SK-N-SH (cell line): ENCODE measurements around the gene ROPN1L. TPM values are rescaled to one million over a fixed set of nuclear protein-coding genes. Genes with fewer than 3 reads are reported as not detected.

ENCODE experiments used
- CTCF ChIA-PET: fragments of 300-600, 350-600 bp; formaldehyde crosslinking; extraction: SDS; loops from one replicate; lab custom pipeline; 2021; lab: Yijun Ruan, JAX
- POLR2A ChIA-PET: fragments of 350-600 bp; sonication (Branson Sonifier 250); formaldehyde crosslinking; extraction: SDS; loops from one replicate; lab custom pipeline; 2020; ENCODE audit warnings: antibody characterized with exemption, inconsistent platforms; lab: Yijun Ruan, JAX
- DNase-seq: peaks from one replicate; pipeline ENCODE4 v3.0.0; 2012
- H2AFZ ChIP-seq: fragments of 200-600 bp; sonication (generic); 2 replicates; pipeline ENCODE4 v1.8.1; 2016; ENCODE audit warnings: antibody characterized with exemption, mild to moderate bottlenecking, low read depth
- H3F3A ChIP-seq: fragments of 200-600 bp; sonication (generic); replicated peaks from 2 replicates; pipeline ENCODE3; 2016; ENCODE audit warnings: antibody characterized with exemption, mild to moderate bottlenecking; ENCODE audit not compliant: insufficient read depth
- H3K27ac ChIP-seq, 2 experiments: fragments of 200-500 bp in 1 of 2; fragments of 200-600 bp in 1 of 2; sonication (Bioruptor generic) in 1 of 2; sonication (generic), shearing (Covaris generic) in 1 of 2; 2 replicates each; pipeline versions ENCODE4 v1.5.1 to v1.6.1; 2014 to 2016; ENCODE audit warnings: low read depth in 2 of 2, inconsistent platforms in 1 of 2, low read length in 1 of 2, mild to moderate bottlenecking in 1 of 2, mixed read lengths in 1 of 2
- H3K27me3 ChIP-seq: fragments of 200-600 bp; sonication (generic), shearing (Covaris generic); 2 replicates; pipeline ENCODE4 v1.6.1; 2016; ENCODE audit warnings: mixed run types; ENCODE audit not compliant: insufficient read depth
- H3K36me3 ChIP-seq, 2 experiments: fragments of 200-500 bp in 1 of 2; fragments of 200-600 bp in 1 of 2; sonication (Bioruptor generic) in 1 of 2; sonication (generic) in 1 of 2; replicated peaks in 1 of 2; 2 replicates each; pipeline versions ENCODE3 to v1.5.1; 2014 to 2016; ENCODE audit warnings: low read length in 1 of 2, mild to moderate bottlenecking in 1 of 2; ENCODE audit not compliant: insufficient read depth in 2 of 2, control insufficient read depth in 1 of 2
- H3K4me1 ChIP-seq, 2 experiments: fragments of 200-500 bp in 1 of 2; fragments of 200-600 bp in 1 of 2; sonication (Bioruptor generic) in 1 of 2; sonication (generic), shearing (Covaris generic) in 1 of 2; 2 replicates each; pipeline versions ENCODE4 v1.5.1 to v1.6.1; 2014 to 2016; ENCODE audit warnings: low read depth in 1 of 2, low read length in 1 of 2, mixed run types in 1 of 2; ENCODE audit not compliant: insufficient read depth in 2 of 2, control insufficient read depth in 1 of 2
- H3K4me2 ChIP-seq: fragments of 200-600 bp; sonication (generic), shearing (Covaris generic); 2 replicates; pipeline ENCODE4 v1.6.1; 2017; ENCODE audit warnings: mixed run types
- H3K4me3 ChIP-seq, 2 experiments: fragments of 200-500 bp in 1 of 2; fragments of 200-600 bp in 1 of 2; sonication (Bioruptor generic) in 1 of 2; sonication (generic), shearing (Covaris generic) in 1 of 2; 2 replicates each; pipeline versions ENCODE4 v1.5.1 to v1.8.1; 2014 to 2016; ENCODE audit warnings: low read depth in 2 of 2, inconsistent platforms in 1 of 2, low read length in 1 of 2, mild to moderate bottlenecking in 1 of 2, mixed read lengths in 1 of 2, moderate library complexity in 1 of 2
- H3K79me2 ChIP-seq: fragments of 200-600 bp; sonication (generic); 2 replicates; pipeline ENCODE4 v1.8.1; 2017; ENCODE audit warnings: mild to moderate bottlenecking; ENCODE audit not compliant: insufficient read depth
- H3K9ac ChIP-seq: fragments of 200-600 bp; sonication (generic); 2 replicates; pipeline ENCODE4 v1.6.1; 2017; ENCODE audit warnings: mixed run types
- H3K9me2 ChIP-seq: fragments of 200-600 bp; sonication (generic); 2 replicates; pipeline ENCODE4 v1.6.1; 2017; ENCODE audit warnings: mixed run types
- H3K9me3 ChIP-seq: fragments of 200-600 bp; sonication (generic); 2 replicates; pipeline ENCODE4 v1.6.1; 2017; ENCODE audit warnings: mixed run types, mild to moderate bottlenecking, moderate library complexity
- H4K20me1 ChIP-seq: fragments of 200-600 bp; sonication (generic); 2 replicates; pipeline ENCODE4 v1.6.1; 2017; ENCODE audit warnings: mild to moderate bottlenecking, mixed run types; ENCODE audit not compliant: insufficient read depth
- ELF1 ChIP-seq: IDR thresholded peaks from 2 replicates; pipeline ENCODE4 v1.4.0; 2012
- EP300 ChIP-seq, 2 experiments: IDR thresholded peaks; 2 replicates each; pipeline versions ENCODE4 v1.4.0 to v1.6.1; 2012; ENCODE audit warnings: borderline replicate concordance in 1 of 2, low read depth in 1 of 2, low read length in 1 of 2
- FOXM1 ChIP-seq: IDR thresholded peaks from 2 replicates; pipeline ENCODE4 v1.4.0; 2012; ENCODE audit warnings: low read depth, mild to moderate bottlenecking
- MAX ChIP-seq: IDR thresholded peaks from 2 replicates; pipeline ENCODE4 v1.4.0; 2012; ENCODE audit warnings: low read depth
- MEF2A ChIP-seq: IDR thresholded peaks from 2 replicates; pipeline ENCODE4 v1.4.0; 2012; ENCODE audit warnings: low read depth, borderline replicate concordance
- NRF1 ChIP-seq: IDR thresholded peaks from 2 replicates; pipeline ENCODE4 v1.6.1; 2012; ENCODE audit warnings: low read depth, mild to moderate bottlenecking, low read length
- POLR2AphosphoS5 ChIP-seq: IDR thresholded peaks from 2 replicates; pipeline ENCODE4 v1.6.1; 2012; ENCODE audit warnings: low read depth, low read length
- RXRA ChIP-seq: IDR thresholded peaks from 2 replicates; pipeline ENCODE4 v1.4.0; 2012; ENCODE audit warnings: low read depth, mild to moderate bottlenecking, borderline replicate concordance
- SIN3A ChIP-seq: IDR thresholded peaks from 2 replicates; pipeline ENCODE4 v1.6.1; 2012; ENCODE audit warnings: low read depth, mild to moderate bottlenecking, low read length, moderate library complexity, borderline replicate concordance
- TAF1 ChIP-seq: IDR thresholded peaks from 2 replicates; pipeline ENCODE4 v1.6.1; 2012; ENCODE audit warnings: low read depth, mild to moderate bottlenecking, low read length, moderate library complexity, borderline replicate concordance
- TEAD4 ChIP-seq: IDR thresholded peaks from 2 replicates; pipeline ENCODE4 v1.4.0; 2012; ENCODE audit warnings: mild to moderate bottlenecking, borderline replicate concordance; ENCODE audit not compliant: insufficient read depth
- WGBS: methylation state at CpG from one replicate; pipeline ENCODE4 v1.1.6; 2017; ENCODE audit warnings: low lambda C conversion rate; 5-methylcytosine and 5-hydroxymethylcytosine counted together
- polyA plus RNA-seq, 3 experiments: library from polyadenylated mRNA; depleted of rRNA; stranded (reverse); fragments of >200 nt; gene quantifications; 2 replicates each; pipeline ENCODE4 v1.2.3, GENCODE V29; 2012

ROPN1L gene
- polyA plus RNA-seq, 1 of the 3 experiments (the other 2 are of a cell fraction), result 0.31 TPM

GRCh38 chr5:10480237-10480985 lies 38.7 kb downstream of the ROPN1L start:
- H3K9me2 ChIP-seq, result no peaks in the 10 kb centered on the region
- TF ChIP-seq NRF1 (no peak), FOXM1 (no peak), MEF2A (no peak), ELF1 (no peak), TEAD4 (no peak), RXRA (no peak), MAX (no peak), TAF1 (no peak)
- TF ChIP-seq, all 33 proteins: peak for 0
- no peaks in the 10 kb centered on the region for H3K79me2 ChIP-seq
- WGBS, result 86% methylated on average over 9 of the region's 12 CpGs
- H4K20me1 ChIP-seq, result no peaks in the 10 kb centered on the region
- no peak overlapping the region for H3K27ac ChIP-seq
- peak overlapping the region; percentile 74 for H2AFZ ChIP-seq
- no peaks in the 10 kb centered on the region for H3K9me3 ChIP-seq
- H3K36me3 ChIP-seq, result no peaks in the 10 kb centered on the region
- CTCF ChIA-PET, result interaction anchor here (1.1 kb wide), 1 partner anchor 27 kb away, joined by 4 read pairs; no protein-coding TSS in a partner anchor
- DNase-seq, result no peak
- H3K4me1 ChIP-seq, result peaks cover 8 to 10% of the 10 kb centered on the region in 2 experiments; a peak in 2 of 4 replicates
- H3K27me3 ChIP-seq, result no peaks in the 10 kb centered on the region
- no peak overlapping the region for H3K4me2 ChIP-seq
- H3F3A ChIP-seq, result no peaks in the 10 kb centered on the region
- H3K9ac ChIP-seq, result no peak overlapping the region
- POLR2A ChIA-PET, result no interaction called here
- H3K4me3 ChIP-seq, result no peak overlapping the region

- no peak overlapping the region for H3K27ac ChIP-seq
- H3K4me3 ChIP-seq, result no peak overlapping the region
- WGBS, result 86% methylated on average over 7 of the region's 10 CpGs
- no peaks in the 10 kb centered on the region for H3K9me3 ChIP-seq
- no peak overlapping the region for H3K4me2 ChIP-seq
- no peaks in the 10 kb centered on the region for H3F3A ChIP-seq
- ChIA-PET POLR2A (no interaction called here), CTCF (no interaction called here)
- H3K9ac ChIP-seq, result no peak overlapping the region
- no peaks in the 10 kb centered on the region for H3K27me3 ChIP-seq
- DNase-seq, result no peak
- peaks cover 10 to 14% of the 10 kb centered on the region in 2 experiments; a peak in 2 of 4 replicates for H3K4me1 ChIP-seq
- H3K79me2 ChIP-seq, result no peaks in the 10 kb centered on the region
- H2AFZ ChIP-seq, result no peak overlapping the region
- TF ChIP-seq SIN3A (no peak), POLR2AphosphoS5 (no peak), FOXM1 (no peak), EP300 (IDR thresholded peaks at IDR 0.05; ENCODE audit: borderline replicate concordance in 1 of 2, low read depth in 1 of 2, low read length in 1 of 2) (no peak)
- H3K9me2 ChIP-seq, result no peaks in the 10 kb centered on the region
- no peaks in the 10 kb centered on the region for H3K36me3 ChIP-seq
- no peaks in the 10 kb centered on the region for H4K20me1 ChIP-seq
These were observed 39.7 kb downstream of the ROPN1L start for GRCh38 chr5:10481241-10481935.
